ENCODE results near the gene SLC44A3. TPM values are rescaled to one million over a fixed set of nuclear protein-coding genes. Genes with fewer than 3 reads are reported as not detected.

Gene SLC44A3
- total RNA-seq, 6 donors from 2014 or later, result 6.3 to 24.2 (median 17.8) TPM

DNA sequence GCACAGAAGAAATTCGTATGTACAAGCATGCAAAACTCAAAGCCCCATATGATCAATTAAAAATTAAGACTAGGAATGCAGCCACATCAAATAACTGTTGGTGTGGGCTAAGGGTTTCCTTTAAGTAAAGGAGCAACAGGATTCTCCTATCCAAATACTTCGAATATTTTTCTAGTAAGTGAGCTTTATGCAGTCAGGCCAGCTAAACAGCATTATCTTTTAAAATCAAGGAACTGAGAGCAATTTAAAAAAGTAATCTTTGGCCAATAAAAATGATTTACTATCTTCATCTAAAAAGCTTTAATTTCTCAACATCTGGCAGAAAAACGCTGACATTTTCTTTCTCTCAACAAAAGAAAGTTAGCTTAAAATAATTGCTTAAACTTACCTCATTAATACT is 87.0 kb downstream of the SLC44A3 start:
- Histone ChIP-seq H3K27me3 (no peaks in the 10 kb centered on the region), H3K27ac (no peak overlapping the region), H3K4me3 (no peak overlapping the region), H3K4me1 (peaks cover 23 to 46% (median 32%) of the 10 kb centered on the region in 4 donors), H3K9me3 (no peaks in the 10 kb centered on the region), H3K36me3 (peaks cover 0 to 21% (median 4%) of the 10 kb centered on the region in 4 donors)
- DNase-seq, result no peak
- 71 to 72% methylated on average over 3 of the region's 3 CpGs for WGBS, 2 donors
- ATAC-seq (ENCODE audit: low FRiP score in 2 of 2), result no peak
- TF ChIP-seq, protein P1, sequence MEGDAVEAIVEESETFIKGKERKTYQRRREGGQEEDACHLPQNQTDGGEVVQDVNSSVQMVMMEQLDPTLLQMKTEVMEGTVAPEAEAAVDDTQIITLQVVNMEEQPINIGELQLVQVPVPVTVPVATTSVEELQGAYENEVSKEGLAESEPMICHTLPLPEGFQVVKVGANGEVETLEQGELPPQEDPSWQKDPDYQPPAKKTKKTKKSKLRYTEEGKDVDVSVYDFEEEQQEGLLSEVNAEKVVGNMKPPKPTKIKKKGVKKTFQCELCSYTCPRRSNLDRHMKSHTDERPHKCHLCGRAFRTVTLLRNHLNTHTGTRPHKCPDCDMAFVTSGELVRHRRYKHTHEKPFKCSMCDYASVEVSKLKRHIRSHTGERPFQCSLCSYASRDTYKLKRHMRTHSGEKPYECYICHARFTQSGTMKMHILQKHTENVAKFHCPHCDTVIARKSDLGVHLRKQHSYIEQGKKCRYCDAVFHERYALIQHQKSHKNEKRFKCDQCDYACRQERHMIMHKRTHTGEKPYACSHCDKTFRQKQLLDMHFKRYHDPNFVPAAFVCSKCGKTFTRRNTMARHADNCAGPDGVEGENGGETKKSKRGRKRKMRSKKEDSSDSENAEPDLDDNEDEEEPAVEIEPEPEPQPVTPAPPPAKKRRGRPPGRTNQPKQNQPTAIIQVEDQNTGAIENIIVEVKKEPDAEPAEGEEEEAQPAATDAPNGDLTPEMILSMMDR (IDR thresholded peaks at IDR 0.05), result no peak
- no peak for TF ChIP-seq POLR2A (IDR thresholded peaks at IDR 0.05)
- TF ChIP-seq EP300 (IDR thresholded peaks at IDR 0.05), result no peak
- TF ChIP-seq POLR2AphosphoS5 (IDR thresholded peaks at IDR 0.05), result no peak

DNA sequence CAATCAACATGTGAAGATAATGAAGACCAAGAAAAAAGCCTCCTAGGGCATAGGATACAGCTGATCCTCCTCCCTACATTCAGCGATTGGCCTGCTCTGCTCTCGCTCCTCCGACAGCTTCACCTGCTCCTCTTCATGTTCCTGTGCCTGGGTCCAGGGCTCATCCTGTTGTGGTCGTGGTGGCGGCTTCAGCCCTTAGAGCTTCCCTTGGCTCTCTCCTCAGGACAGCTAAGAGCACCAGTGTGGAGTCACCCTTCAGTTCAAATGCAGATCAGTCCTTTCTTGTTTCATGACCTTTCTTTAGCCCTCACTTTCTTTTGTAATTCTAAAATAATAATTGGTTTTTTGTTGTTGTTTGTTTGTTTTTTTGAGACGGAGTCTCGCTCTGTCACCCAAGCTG is 88.0 kb downstream of the SLC44A3 start:
- 95 to 97% methylated on average over 7 of the region's 7 CpGs for WGBS, 2 donors
- Histone ChIP-seq H3K4me1 (peaks cover 30 to 50% (median 40%) of the 10 kb centered on the region in 4 donors), H3K27ac (no peak overlapping the region)

DNA sequence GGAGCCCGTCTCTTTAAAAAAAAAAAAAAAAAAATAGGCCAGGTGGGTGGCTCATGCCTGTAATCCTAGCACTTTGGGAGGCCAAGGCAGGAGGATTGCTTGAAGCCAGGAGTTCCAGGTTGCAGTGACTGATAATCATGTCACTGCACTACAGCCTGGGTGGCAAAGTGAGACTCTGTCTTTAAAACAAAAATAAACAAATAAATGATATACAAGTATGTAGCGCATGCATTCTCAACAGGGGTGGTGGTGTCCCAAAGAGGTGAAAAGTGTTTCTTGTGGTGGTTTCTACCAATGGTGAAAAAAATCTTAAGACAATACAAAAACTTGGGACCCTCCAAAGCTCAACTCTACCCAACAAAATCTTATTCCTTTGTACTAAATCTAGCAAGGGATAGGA is 88.8 kb downstream of the SLC44A3 start:
- DNase-seq (no peak), ATAC-seq (ENCODE audit: low FRiP score in 2 of 2) (no peak)
- peaks cover 32 to 55% (median 44%) of the 10 kb centered on the region in 4 donors for H3K4me1 ChIP-seq
- no peaks in the 10 kb centered on the region for H3K27me3 ChIP-seq
- TF ChIP-seq POLR2AphosphoS5 (IDR thresholded peaks at IDR 0.05), result no peak
- no peak for TF ChIP-seq EP300 (IDR thresholded peaks at IDR 0.05)
- no peak for TF ChIP-seq POLR2A (IDR thresholded peaks at IDR 0.05)
- TF ChIP-seq, protein P1 (IDR thresholded peaks at IDR 0.05), result no peak
- H3K27ac ChIP-seq, result no peak overlapping the region
- 93% methylated on average over 2 of the region's 2 CpGs for WGBS, 2 donors
- H3K36me3 ChIP-seq, result peaks cover 0 to 13% (median 2%) of the 10 kb centered on the region in 4 donors
- H3K4me3 ChIP-seq, result no peak overlapping the region
- H3K9me3 ChIP-seq, result no peaks in the 10 kb centered on the region

More for the DNA sequence above, 88.0 kb downstream of the SLC44A3 start:
- DNase-seq, result no peak
- Histone ChIP-seq H3K4me3 (no peak overlapping the region), H3K27me3 (no peaks in the 10 kb centered on the region), H3K9me3 (no peaks in the 10 kb centered on the region), H3K36me3 (peaks cover 0 to 13% (median 3%) of the 10 kb centered on the region in 4 donors)
- ATAC-seq (ENCODE audit: low FRiP score in 2 of 2), result no peak
- TF ChIP-seq, protein P1 (IDR thresholded peaks at IDR 0.05), result no peak
- TF ChIP-seq POLR2A (IDR thresholded peaks at IDR 0.05), result no peak
- no peak for TF ChIP-seq EP300 (IDR thresholded peaks at IDR 0.05)
- no peak for TF ChIP-seq POLR2AphosphoS5 (IDR thresholded peaks at IDR 0.05)

GRCh38 chr1:94909486-94909885 is 89.3 kb downstream of the SLC44A3 start:
- WGBS, 2 donors, result 84 to 90% methylated on average over 6 of the region's 6 CpGs
- TF ChIP-seq POLR2A (IDR thresholded peaks at IDR 0.05) (no peak), POLR2AphosphoS5 (IDR thresholded peaks at IDR 0.05) (no peak), EP300 (IDR thresholded peaks at IDR 0.05) (no peak)
- TF ChIP-seq, protein P1 (IDR thresholded peaks at IDR 0.05), result no peak
- H3K4me3 ChIP-seq, result no peak overlapping the region
- no peak overlapping the region for H3K27ac ChIP-seq
- H3K27me3 ChIP-seq, result no peaks in the 10 kb centered on the region
- DNase-seq, result no peak
- H3K4me1 ChIP-seq, result peaks cover 36 to 58% (median 48%) of the 10 kb centered on the region in 4 donors
- ATAC-seq (ENCODE audit: low FRiP score in 2 of 2), result no peak
- peaks cover 0 to 13% (median 2%) of the 10 kb centered on the region in 4 donors for H3K36me3 ChIP-seq
- no peaks in the 10 kb centered on the region for H3K9me3 ChIP-seq

Data from upper lobe of left lung (tissue), 6 donors.